Upper lobe of left lung (tissue), 6 donors: ENCODE measurements around the gene HSD11B2. TPM values are rescaled to one million over a fixed set of nuclear protein-coding genes. Genes with fewer than 3 reads are reported as not detected.
A peak's percentile ranks its signal among the peaks of the same experiment; 100 is the strongest.

ENCODE experiments used
- ATAC-seq, 2 donors: fragments of 200-7000 bp; cut with Tn5 transposase; one replicate each; pipeline ENCODE4 v1.9.1; 2022; ENCODE audit warnings: mild to moderate bottlenecking in 2 of 2, moderate library complexity in 2 of 2; ENCODE audit not compliant: low FRiP score in 2 of 2
- DNase-seq, 2 donors: peaks; one replicate each; pipeline ENCODE4 v3.0.0-alpha.2; 2019 to 2020
- H3K27ac ChIP-seq, 4 donors: fragments of 200-600 bp; sonication (generic); one replicate each; pipeline ENCODE4 v1.5.1; 2016 to 2019
- H3K27me3 ChIP-seq, 4 donors: fragments of 200-600 bp; sonication (generic); one replicate each; pipeline ENCODE4 v1.5.1; 2017 to 2019
- H3K36me3 ChIP-seq, 4 donors: fragments of 200-600 bp; sonication (generic); one replicate each; pipeline ENCODE4 v1.5.1; 2016 to 2019
- H3K4me1 ChIP-seq, 4 donors: fragments of 200-600 bp; sonication (generic); one replicate each; pipeline ENCODE4 v1.5.1; 2018 to 2019
- H3K4me3 ChIP-seq, 4 donors: fragments of 200-600 bp; sonication (generic); one replicate each; pipeline ENCODE4 v1.5.1; 2017 to 2019; ENCODE audit warnings: mild to moderate bottlenecking in 2 of 4, moderate library complexity in 1 of 4
- H3K9me3 ChIP-seq, 4 donors: fragments of 200-600 bp; sonication (generic); one replicate each; pipeline ENCODE4 v1.5.1; 2018 to 2019
- EP300 ChIP-seq, 4 donors: sonication (generic); formaldehyde crosslinking; IDR thresholded peaks; one replicate each; pipeline ENCODE4 v1.5.1; 2017; ENCODE audit warnings: antibody characterized with exemption in 4 of 4, control low read depth in 2 of 4
- POLR2A ChIP-seq, 4 donors: fragments of 450-650 bp; IDR thresholded peaks; one replicate each; pipeline ENCODE4 v1.5.1; 2016 to 2017; ENCODE audit warnings: antibody characterized with exemption in 4 of 4, mild to moderate bottlenecking in 2 of 4
- POLR2AphosphoS5 ChIP-seq, 2 donors: sonication (generic); formaldehyde crosslinking; IDR thresholded peaks; one replicate each; pipeline ENCODE4 v1.5.1; 2017; ENCODE audit warnings: antibody characterized with exemption in 2 of 2
- WGBS, 2 donors: methylation state at CpG; one replicate each; pipeline ENCODE4 v1.1.5; 2017 to 2018; 5-methylcytosine and 5-hydroxymethylcytosine counted together
- total RNA-seq, 6 donors: library from RNA; depleted of rRNA in 4 of 6; stranded (reverse); fragments of >200 nt in 4 of 6; gene quantifications; one replicate each; pipeline versions ENCODE4 v1.1.0 to v1.2.1, GENCODE V29; 2016 to 2021
- TF ChIP-seq, protein P1 (sequence below), 6 experiments: fragments of 450-650 bp in 4 of 6; fragments of 200-600 bp in 2 of 6; sonication (generic) in 2 of 6; IDR thresholded peaks; one replicate each; pipeline ENCODE4 v1.5.1; 2016 to 2019; ENCODE audit warnings: antibody characterized with exemption in 6 of 6
- donor health status: DM: no; HTN: no; CAD: no; lungs with moderate emphysema.
- donor health status: DM: no; HTN: yes; CAD: no; lungs with severe emphysema.

Gene HSD11B2
- total RNA-seq, 6 donors from 2014 or later: 0.78 to 5.0 (median 1.6) TPM

DNA sequence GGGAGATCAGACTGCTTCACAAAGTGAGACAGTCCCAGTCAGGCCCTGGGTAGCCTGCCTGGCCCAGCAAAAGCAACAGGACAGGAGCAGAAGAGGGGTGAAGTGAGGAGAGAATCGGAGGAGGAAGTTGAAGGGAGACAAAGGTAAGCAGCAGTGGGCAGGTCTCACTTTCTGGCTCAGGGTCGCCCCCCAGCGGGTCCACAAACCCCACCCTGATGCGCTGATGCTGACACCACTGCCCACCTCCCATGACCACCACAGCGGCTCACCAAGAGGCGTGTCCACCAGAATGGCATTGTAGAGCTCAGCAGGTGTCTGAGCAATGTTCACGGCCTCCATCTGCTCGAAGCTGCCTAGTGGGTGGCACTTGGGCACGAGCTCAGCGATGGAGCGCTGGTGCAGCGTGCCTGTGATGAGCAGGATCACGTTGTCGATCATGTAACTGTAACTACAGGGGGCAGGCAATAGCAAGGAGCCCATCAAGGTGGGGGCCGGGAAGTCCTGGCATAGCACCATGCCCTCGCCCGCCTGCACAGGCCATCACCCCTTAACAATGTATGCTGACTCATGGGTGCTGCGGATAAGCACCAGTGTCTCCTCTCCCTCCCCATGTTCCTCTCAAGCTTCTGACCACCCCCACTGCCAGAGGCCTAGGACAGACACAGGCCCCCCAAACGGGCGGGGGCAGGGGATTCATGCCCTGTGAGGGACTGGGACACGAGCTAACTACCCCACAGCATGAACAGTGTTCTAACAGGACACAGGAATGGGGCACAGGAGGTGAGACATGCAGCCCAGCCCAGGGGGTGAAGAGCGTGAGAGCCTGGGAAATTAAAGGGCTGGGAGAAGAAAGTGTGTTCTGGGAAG is 13.6 kb downstream of the HSD11B2 start:
- H3K27ac ChIP-seq: peak overlapping the region in 1 of 4 donors; percentile 10

DNA sequence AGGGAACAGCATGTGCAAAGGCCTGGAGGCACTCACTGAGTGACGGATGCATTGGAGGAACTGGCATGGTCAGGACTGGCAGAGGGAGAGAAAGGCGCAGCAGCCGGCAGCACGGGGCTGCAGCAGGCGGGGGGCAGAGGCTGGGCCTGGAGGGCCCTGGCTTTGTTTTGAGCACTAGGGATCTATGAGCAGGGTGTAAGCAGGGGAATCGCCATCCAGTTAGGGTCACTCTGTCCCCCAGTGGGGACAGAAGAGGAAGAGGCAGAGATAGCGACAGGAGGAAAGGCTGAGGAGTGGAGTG is 14.2 kb downstream of the HSD11B2 start:
- TF ChIP-seq EP300 (IDR thresholded peaks at IDR 0.05) (no peak), POLR2AphosphoS5 (IDR thresholded peaks at IDR 0.05) (no peak), POLR2A (IDR thresholded peaks at IDR 0.05) (no peak)
- TF ChIP-seq, protein P1, sequence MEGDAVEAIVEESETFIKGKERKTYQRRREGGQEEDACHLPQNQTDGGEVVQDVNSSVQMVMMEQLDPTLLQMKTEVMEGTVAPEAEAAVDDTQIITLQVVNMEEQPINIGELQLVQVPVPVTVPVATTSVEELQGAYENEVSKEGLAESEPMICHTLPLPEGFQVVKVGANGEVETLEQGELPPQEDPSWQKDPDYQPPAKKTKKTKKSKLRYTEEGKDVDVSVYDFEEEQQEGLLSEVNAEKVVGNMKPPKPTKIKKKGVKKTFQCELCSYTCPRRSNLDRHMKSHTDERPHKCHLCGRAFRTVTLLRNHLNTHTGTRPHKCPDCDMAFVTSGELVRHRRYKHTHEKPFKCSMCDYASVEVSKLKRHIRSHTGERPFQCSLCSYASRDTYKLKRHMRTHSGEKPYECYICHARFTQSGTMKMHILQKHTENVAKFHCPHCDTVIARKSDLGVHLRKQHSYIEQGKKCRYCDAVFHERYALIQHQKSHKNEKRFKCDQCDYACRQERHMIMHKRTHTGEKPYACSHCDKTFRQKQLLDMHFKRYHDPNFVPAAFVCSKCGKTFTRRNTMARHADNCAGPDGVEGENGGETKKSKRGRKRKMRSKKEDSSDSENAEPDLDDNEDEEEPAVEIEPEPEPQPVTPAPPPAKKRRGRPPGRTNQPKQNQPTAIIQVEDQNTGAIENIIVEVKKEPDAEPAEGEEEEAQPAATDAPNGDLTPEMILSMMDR (IDR thresholded peaks at IDR 0.05): no peak
- Histone ChIP-seq H3K27ac (peak overlapping the region in 1 of 4 donors; percentile 10), H3K9me3 (no peaks in the 10 kb centered on the region), H3K36me3 (peaks cover 0 to 67% (median 45%) of the 10 kb centered on the region in 4 donors), H3K27me3 (no peaks in the 10 kb centered on the region), H3K4me1 (peaks cover 46 to 85% (median 72%) of the 10 kb centered on the region in 4 donors), H3K4me3 (no peak overlapping the region)
- WGBS, 2 donors: 85 to 96% methylated on average over 7 of the region's 7 CpGs
- DNase-seq: peak in 1 of 2 donors; percentile 56
- ATAC-seq: no peak

More for the DNA sequence above, 13.6 kb downstream of the HSD11B2 start:
- H3K27me3 ChIP-seq: no peaks in the 10 kb centered on the region
- H3K9me3 ChIP-seq: no peaks in the 10 kb centered on the region
- 83 to 94% methylated on average over 18 to 21 of the region's 22 CpGs for WGBS, 2 donors
- DNase-seq (peak in 1 of 2 donors; percentile 38), ATAC-seq (no peak)
- H3K4me1 ChIP-seq: peaks cover 41 to 79% (median 68%) of the 10 kb centered on the region in 4 donors
- H3K4me3 ChIP-seq: no peak overlapping the region
- peaks cover 0 to 67% (median 48%) of the 10 kb centered on the region in 4 donors for H3K36me3 ChIP-seq
- TF ChIP-seq, protein P1 (IDR thresholded peaks at IDR 0.05): no peak
- TF ChIP-seq POLR2A (IDR thresholded peaks at IDR 0.05) (no peak), POLR2AphosphoS5 (IDR thresholded peaks at IDR 0.05) (no peak), EP300 (IDR thresholded peaks at IDR 0.05) (no peak)

DNA sequence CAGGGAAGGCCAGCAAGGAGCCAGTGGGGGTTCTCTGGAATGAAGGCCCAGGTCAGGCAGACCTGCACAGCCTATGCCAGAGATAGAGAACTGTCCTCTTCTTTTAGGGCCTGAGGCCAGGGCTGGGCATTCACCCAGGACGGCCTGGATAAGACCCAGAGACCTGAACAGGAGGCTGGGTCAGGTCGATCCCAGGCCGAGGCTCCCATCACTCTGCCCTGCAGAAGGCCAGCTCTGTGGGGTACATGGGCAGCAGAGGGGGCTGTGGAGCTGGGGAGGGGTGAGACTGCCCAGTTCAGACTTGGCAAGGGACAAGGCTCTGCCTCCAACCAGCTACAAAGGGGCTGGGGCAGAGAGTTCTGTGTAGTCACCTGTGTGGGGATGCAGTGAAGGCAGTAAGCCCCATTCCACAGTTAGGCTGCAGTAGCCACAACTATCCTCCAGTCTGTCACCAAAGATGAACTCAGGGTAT is 14.6 kb downstream of the HSD11B2 start:
- TF ChIP-seq POLR2A (IDR thresholded peaks at IDR 0.05) (no peak), EP300 (IDR thresholded peaks at IDR 0.05) (no peak), POLR2AphosphoS5 (IDR thresholded peaks at IDR 0.05) (no peak)
- TF ChIP-seq, protein P1 (IDR thresholded peaks at IDR 0.05): no peak
- Histone ChIP-seq H3K36me3 (peaks cover 0 to 67% (median 43%) of the 10 kb centered on the region in 4 donors), H3K4me3 (no peak overlapping the region), H3K4me1 (peaks cover 49 to 89% (median 73%) of the 10 kb centered on the region in 4 donors), H3K27me3 (no peaks in the 10 kb centered on the region), H3K9me3 (no peaks in the 10 kb centered on the region), H3K27ac (peak overlapping the region in 2 of 4 donors; percentile 23 to 61)
- DNase-seq (no peak), ATAC-seq (no peak)
- 72 to 85% methylated on average over 3 of the region's 3 CpGs for WGBS, 2 donors

DNA sequence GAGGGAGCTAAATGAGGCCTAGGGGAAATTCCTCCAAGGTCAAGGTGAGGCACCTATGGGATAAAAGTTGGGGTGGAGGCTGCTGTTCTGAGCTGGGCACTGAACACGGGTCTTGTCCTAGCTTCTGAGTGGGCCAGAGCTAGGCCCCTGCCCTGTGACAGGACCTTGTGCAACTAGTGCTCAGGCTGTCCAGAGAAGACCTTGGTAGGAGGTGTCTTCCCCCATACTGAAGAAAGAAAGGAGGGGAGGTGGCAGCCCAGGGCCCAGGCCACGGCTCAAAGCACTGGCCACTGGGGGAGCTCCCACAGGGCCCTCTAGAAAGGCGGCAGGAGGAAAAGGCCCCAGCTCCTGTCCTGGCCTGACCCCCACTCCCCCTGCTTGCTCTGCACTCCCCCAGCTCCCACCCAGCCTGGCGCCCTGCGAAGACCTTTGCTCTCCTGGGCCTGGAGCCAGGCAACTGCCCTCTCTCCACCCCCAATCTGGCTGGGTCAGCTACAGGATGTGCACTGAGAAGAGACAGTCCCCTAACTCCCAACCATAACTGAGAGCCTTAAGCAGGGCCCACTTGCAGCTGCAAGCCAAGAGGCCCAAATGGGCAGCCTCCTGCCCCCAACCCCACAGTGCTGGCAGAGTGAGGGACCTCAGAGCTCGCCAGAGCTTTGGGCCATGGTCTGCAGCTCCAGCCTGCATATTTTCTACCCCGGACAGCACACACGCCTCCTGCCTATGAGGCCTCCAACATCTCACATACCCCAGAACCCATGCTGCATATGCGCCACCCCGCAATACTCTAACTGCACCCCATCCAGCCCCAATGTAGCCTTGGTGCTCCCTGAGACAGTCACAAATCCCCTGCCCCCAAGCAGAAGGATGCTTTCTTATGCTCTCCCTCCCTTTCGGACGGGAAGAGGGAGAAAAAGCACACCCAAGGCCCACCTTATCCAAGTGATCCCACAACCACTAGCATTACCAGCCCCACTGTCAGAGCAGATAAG is 15.3 kb downstream of the HSD11B2 start:
- Histone ChIP-seq H3K9me3 (no peaks in the 10 kb centered on the region), H3K4me3 (no peak overlapping the region), H3K27ac (peak overlapping the region; percentile 18 to 61 (median 42)), H3K4me1 (peaks cover 55 to 88% (median 75%) of the 10 kb centered on the region in 4 donors), H3K27me3 (no peaks in the 10 kb centered on the region), H3K36me3 (peaks cover 0 to 68% (median 44%) of the 10 kb centered on the region in 4 donors)
- no peak for ATAC-seq
- 65 to 87% methylated on average over 6 to 11 of the region's 12 CpGs for WGBS, 2 donors
- TF ChIP-seq POLR2A (IDR thresholded peaks at IDR 0.05): no peak
- no peak for TF ChIP-seq EP300 (IDR thresholded peaks at IDR 0.05)
- no peak for TF ChIP-seq POLR2AphosphoS5 (IDR thresholded peaks at IDR 0.05)
- TF ChIP-seq, protein P1 (IDR thresholded peaks at IDR 0.05): no peak
- DNase-seq: peak in 1 of 2 donors; percentile 69
